GM10266 (cell line): ENCODE measurements around the gene ITGA11.

ENCODE experiments used
- DNase-seq: peaks from one replicate; pipeline ENCODE4 v3.0.0; 2012; ENCODE audit errors: extremely low spot score
- CTCF ChIP-seq: IDR thresholded peaks from 2 replicates; pipeline ENCODE4 v1.5.1; 2012; ENCODE audit warnings: mild to moderate bottlenecking, low read depth; ENCODE audit not compliant: control insufficient read depth, insufficient read depth; ENCODE audit errors: missing control alignments

The ITGA11 gene

GRCh38 chr15:68374168-68374745 lies 57.7 kb downstream of the ITGA11 start:
- DNase-seq, result no peak

GRCh38 chr15:68373028-68373427 lies 58.9 kb downstream of the ITGA11 start:
- no peak for TF ChIP-seq CTCF
- DNase-seq, result no peak

More at GRCh38 chr15:68374168-68374745, 57.7 kb downstream of the ITGA11 start:
- no peak for TF ChIP-seq CTCF

- DNase-seq, result no peak
- no peak for TF ChIP-seq CTCF
Observed at GRCh38 chr15:68372291-68372811, 59.6 kb downstream of the ITGA11 start.

- no peak for TF ChIP-seq CTCF
- no peak for DNase-seq
Observed at GRCh38 chr15:68371851-68372250, 60.1 kb downstream of the ITGA11 start.

GRCh38 chr15:68371160-68371559 lies 60.8 kb downstream of the ITGA11 start:
- no peak for DNase-seq
- no peak for TF ChIP-seq CTCF

- TF ChIP-seq CTCF, result no peak
Observed at GRCh38 chr15:68370768-68371151, 61.2 kb downstream of the ITGA11 start.

GRCh38 chr15:68369931-68370767 lies 61.8 kb downstream of the ITGA11 start:
- no peak for DNase-seq
- no peak for TF ChIP-seq CTCF

More at GRCh38 chr15:68370768-68371151, 61.2 kb downstream of the ITGA11 start:
- DNase-seq, result no peak
